AG08395 (cell line): ENCODE data around the gene MLPH.

Source experiments
- DNase-seq: peaks from one replicate; pipeline ENCODE4 v3.0.0; 2012; ENCODE audit warnings: mixed read lengths, low spot score

MLPH gene

GRCh38 chr2:237500681-237501424 is 13.8 kb downstream of the MLPH start:
- DNase-seq: peak; percentile 96

DNA sequence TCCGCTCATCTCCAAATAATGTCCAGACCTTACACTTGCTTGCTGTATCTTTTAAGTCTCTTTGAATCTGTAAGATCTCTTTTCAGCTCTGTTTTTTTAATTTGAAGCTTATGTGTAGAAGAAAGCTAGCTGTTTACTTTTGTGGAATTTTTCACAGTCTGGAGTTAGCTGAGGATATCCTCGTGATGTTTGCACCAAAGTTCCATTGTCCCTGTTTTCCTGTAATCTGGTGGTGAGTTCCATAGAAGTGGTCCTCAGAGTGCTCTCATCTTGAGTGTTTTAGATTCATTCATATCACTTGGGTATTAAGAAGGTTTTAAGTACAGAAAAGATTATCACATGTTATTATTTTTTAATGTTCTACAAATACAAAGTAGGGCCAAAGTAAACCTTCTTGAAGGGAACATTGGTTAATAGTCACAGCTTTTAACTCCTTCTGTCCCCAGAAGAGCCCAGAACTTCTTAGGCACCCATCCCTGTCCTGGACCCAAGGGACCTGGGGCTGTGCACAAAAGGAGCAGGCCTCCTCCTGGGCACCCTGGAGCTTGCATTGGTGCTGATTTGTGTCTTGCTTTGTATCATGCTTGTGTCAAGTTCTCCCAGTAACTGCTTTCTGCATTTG is 15.0 kb downstream of the MLPH start:
- no peak for DNase-seq

DNA sequence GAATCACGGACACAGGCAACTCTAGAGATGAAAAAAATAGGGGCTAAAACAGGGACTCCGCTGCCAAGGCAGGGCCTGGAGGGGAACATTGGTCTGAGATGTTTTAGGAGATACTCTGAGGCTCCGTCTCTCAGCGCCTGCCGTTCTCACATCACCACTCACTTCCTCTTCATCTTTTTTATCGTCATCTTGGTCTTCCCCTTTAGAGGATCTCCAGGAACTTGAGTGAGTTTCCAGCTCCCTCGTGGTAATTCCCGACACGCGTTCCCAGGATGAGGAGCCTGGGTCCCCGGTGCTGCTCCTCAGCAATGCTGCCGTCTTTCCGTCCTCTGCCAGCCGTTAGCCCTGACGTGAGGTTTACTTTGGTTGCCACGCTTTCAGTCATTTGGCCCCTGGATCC is 16.1 kb downstream of the MLPH start:
- DNase-seq: no peak

GRCh38 chr2:237505188-237505939 is 18.3 kb downstream of the MLPH start:
- no peak for DNase-seq

DNA sequence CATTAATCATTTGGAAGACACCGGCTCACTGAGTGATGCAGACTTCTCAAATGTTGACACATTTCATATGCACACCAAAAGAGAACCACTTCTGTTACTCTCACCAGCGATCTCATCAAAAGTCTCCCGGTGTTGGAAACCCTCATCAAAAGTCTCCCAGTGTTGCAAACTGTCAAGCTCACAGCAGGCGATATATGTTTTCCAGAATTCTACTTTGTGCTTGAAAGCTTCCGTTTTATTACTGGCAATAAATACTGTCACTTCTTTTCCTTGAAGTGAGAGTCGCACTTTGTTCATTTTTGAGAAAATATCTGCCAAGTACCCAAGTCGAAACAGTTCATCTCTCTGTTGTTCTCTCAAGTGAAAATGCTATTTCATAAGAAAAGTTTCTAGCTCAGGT is 20.5 kb downstream of the MLPH start:
- DNase-seq: no peak

DNA sequence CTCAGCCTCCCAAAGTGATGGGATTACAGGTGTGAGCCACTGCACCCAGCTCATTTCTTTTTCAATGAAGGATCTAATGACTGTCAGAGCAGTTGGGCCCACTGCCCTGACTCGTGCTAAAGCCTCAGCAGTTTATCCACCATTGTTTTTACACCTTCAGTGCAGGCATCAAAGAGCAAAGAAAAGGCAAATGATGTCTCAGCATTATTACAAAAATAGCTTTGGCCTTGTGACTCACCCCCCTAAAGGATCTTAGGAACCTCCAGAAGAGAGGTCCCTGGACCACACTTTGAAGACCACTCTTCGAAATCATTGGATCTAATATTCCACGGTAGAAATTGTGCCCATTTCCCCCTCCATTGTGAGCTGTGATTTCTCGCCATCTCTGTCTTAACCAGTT is 21.3 kb downstream of the MLPH start:
- DNase-seq: no peak

DNA sequence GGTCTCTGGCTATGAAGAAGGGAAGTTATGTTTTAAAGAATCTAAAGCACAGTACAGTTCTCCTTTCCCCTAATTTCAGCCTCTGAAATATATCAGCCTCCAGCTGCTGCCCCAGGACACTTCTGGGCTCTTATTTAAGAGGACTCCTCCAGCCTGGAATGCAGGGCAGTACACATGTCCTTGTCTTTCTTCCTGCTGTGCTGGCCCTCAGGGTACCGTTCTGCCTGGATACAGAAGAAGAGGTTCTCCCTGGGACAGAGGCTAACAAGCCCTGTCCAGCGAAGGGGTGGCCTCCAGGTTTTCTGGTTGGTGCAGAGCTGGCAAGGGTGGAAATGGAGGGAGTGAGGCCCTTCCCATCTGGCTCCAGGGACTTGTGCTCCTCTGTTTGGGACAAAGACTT is 22.1 kb downstream of the MLPH start:
- no peak for DNase-seq

- no peak for DNase-seq
These were observed 22.9 kb downstream of the MLPH start for GRCh38 chr2:237509905-237510304.

GRCh38 chr2:237510502-237511217 is 23.6 kb downstream of the MLPH start:
- no peak for DNase-seq

GRCh38 chr2:237511433-237511832 is 24.4 kb downstream of the MLPH start:
- peak; percentile 32 for DNase-seq

DNA sequence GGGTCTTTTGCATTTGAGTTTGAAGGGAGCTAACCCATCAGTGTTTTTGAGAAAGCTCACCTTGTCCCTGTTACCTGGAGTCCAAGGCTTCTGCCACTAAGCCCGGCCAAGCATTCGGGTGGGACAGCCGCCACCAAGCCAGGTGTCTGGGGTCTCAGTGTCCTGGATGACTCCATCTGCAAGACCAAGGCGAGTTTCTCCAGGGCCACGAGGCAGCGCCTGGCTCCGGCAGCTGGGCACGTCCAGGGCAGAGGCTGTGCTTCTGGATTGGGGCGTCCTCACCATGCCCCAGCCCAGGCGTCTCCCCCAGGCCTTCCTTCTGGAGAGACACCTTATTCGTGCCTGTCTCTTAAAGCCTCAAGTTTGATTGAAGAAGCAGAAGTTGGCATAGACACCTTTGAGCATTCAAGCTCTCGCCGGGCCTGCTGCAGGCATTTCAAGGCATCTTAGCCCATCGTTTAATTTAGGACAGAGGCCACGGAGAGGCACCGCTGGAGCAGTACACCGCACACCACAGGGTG is 24.9 kb downstream of the MLPH start:
- DNase-seq: no peak

DNA sequence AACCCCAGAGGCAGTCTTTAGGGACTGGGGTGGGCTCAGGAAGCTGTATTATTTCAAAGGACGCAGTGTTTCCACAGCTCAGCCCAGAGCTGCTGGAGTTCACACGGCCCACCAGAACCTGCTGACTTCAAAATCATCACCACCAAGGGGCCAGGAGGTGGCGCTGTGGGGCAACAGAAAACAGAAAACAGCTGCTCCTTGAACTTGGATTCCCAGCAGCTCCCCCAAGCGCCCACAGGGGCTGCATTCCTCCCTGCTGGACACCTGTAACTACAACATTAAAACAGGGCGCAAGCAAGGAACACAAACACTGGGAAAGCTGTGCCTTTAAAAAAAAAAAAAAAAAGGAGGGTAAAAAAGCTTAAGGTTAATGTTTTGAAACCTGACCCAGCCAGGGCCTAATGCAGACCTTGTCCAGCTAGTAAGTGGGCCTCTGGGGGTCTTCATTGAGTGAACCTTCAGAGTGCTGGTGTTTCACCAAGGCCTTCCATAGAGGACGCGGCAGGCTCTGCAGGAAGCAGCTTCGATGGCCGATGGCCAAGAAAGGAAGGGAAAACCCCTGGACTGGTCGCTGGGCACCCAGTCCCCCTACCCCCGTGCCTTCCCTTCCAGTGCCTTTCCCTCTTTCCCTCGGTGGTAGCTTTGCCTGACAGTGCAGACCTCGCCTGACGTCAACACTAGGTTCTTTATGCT is 25.9 kb downstream of the MLPH start:
- peak; percentile 89 for DNase-seq

DNA sequence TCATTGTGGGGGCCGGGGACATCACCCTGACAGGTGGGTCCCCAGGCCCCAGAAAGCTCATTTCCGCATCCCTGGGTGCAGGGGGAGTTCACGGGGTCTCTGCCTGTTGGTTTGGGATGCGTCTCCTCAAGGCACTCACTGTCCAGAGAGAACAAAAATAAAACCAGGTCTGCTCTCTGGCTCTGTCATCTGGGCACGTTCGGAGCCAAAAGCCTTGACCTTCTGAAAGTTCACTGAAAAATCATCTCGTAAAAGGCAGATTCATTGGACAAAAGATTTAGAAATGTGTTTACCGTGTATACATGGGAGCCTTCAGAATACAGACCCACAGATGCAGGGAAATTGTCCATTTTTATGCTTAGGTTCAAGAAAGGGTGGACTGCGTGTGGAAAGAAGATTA is 26.6 kb downstream of the MLPH start:
- DNase-seq: no peak

DNA sequence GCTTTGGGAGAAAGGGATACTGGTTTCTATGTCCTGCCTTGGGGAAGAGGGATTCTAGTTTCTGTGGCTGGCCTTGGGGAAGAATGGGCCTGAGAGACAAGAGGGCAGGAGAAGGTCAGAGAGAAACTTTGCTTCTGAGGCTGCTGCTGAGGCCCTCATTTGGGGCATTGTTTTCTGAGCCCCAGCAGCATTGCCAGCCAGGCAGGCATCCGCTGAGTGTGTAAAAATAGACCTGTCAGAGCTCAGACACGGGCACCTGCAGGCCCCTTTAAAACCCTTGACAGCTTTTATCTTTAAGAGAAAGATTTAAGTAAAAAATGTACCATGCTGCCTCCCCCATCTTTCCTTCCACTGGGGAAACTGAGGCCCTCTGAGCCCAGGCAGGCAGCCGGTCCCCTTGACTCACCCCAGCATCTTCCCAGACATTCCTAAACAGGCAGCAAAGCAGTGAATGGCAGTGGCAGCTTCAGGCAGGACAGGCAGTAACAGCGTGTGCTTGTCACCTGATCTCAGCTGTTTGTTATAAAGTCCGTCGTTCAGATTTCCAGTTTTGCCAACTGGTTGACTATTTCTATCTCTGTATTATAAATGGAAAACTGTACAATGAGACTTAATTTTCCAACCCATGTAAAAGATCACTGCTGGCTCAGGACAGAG is 27.6 kb downstream of the MLPH start:
- no peak for DNase-seq

DNA sequence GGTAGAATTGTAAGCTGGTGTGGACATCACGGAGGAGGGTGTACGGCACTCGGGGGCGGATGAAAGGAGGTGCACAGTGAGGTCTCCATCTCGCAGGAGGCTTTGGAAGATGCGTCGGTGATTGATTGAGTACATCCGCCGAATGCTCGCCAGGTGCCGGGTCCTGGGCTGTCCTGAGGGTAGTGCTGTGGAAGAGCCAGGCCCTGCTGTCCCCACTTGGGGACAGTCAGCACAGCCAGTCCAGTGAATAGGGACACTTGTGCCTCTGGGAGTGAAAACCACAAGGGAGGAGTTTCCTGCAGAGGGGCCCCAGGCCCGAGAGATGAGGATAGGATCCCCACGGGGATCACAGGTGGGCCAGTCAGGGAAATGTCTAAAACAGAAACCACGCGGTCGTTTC is 28.1 kb downstream of the MLPH start:
- no peak for DNase-seq

DNA sequence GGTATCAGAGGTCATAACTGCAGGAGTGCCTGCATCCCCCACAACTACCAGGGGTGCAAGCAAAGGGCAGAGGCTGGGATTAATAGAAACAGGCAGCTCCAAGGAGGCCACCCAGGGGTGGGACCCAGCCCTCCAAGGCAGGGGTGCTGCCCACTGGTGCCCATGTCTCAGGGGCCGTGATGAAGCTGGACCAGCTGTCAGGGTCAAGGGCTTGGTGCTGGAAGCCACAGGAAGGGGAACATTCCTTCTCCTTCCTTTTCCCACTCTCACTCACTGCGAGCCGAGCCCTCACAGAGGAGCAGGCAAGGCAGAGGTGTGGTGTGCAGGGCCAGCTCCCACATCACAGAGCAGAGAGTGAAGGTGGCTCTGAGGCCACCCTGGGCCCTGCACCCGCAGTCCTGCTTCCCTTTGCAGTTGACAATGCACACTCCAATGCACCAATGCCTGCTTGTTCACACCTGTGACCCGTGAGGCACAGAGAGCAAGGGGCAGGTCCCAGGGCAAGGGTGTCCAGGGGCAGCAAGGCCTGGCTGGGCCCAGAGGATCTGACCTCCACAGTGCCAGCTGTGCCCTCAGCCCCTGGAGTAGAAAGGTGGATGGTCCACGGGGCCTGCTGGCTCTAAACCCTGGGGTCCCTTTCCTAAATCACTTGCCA is 28.7 kb downstream of the MLPH start:
- DNase-seq: no peak

- DNase-seq: no peak
These were observed 30.1 kb downstream of the MLPH start for GRCh38 chr2:237517163-237517562.

DNA sequence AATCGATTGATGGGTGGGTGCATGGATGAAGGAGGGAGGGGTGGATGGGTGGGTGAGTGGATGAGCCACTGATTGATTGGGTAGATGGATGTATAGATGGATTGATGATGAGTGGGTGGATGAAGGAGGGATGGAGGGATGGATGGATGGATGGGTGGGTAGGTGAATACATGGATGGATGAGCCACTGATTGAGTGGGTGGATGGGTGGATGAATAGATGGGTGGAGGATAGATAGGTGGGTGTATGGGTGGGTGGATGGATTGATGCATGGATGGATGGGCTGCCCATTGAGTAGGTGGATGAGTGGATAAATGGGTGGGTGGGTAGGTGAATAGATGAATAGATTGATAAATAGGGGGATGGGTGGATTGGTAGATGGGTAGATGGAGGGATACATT is 30.9 kb downstream of the MLPH start:
- DNase-seq: no peak

- DNase-seq: no peak
These were observed 32.6 kb downstream of the MLPH start for GRCh38 chr2:237519506-237520245.

GRCh38 chr2:237520290-237520689 is 33.2 kb downstream of the MLPH start:
- DNase-seq: no peak
